Astrocyte of the cerebellum (primary cell): Measurements from ENCODE around the gene ALG12.

Experiments
- DNase-seq: peaks from one replicate; pipeline ENCODE4 v3.0.0-alpha.2; 2011; ENCODE audit warnings: low read depth
- H3K4me3 ChIP-seq: 2 replicates; pipeline ENCODE4 v1.5.1; 2011; ENCODE audit warnings: mild to moderate bottlenecking, low read depth, low read length, moderate library complexity
- in situ Hi-C: cut with HindIII; loops from 2 replicates; pipeline ENCODE4 v1.10.0; 2017; ENCODE audit warnings: low sequenced_read_pairs
- TF ChIP-seq, protein P1 (sequence below): IDR thresholded peaks from 2 replicates; pipeline ENCODE4 v1.5.1; 2012; ENCODE audit warnings: low read length, low read depth, moderate library complexity, mild to moderate bottlenecking; ENCODE audit errors: missing control alignments

Gene ALG12

DNA sequence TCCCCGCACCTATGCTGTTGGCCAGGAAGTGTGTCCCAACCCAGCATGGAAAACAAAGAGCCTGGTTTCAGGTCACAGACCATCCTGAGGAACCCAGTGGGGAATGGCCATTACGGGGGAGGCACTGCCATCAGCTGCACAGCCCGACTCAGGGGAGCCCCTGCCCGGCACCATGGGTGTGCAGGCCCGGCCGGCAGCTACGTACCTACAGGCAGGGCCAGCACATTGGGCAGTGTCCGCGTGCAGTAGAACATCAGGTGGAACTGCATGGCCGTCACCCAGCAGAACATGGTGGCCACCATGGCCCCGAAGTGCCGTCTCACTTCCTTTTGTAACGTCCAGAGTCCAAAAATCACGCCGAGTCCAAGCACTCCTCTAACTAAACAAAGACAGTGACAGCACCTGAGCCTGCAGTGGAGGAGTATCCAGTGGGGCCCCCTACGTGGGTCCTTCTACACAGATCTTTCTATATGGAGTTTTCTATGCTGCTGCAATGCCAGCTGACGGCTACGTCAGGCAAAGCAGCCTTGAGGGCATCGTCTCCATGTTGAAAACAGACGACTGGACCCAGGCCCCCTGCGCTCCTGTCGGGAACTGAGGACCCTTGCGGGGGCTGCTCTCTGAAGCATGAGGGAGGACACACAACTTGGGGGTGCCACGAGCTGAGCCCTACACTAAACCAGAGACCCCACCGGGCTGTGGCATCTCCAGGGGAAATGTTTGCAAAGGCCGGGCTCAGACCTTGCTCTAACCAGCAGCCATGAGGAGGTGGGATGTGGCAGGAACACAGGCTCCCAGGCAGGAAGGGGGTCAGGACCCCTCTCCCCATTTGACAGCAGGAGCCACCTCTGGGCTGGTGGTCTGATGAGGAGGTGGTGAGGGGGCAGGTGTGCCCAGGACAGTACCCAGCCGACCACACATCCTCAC is 7.7 kb downstream of the ALG12 start:
- in situ Hi-C loops: loop anchor here (25.0 kb wide), 1 partner anchor 123 kb away; no protein-coding TSS in a partner anchor
- no peak overlapping the region for H3K4me3 ChIP-seq
- TF ChIP-seq, protein P1, sequence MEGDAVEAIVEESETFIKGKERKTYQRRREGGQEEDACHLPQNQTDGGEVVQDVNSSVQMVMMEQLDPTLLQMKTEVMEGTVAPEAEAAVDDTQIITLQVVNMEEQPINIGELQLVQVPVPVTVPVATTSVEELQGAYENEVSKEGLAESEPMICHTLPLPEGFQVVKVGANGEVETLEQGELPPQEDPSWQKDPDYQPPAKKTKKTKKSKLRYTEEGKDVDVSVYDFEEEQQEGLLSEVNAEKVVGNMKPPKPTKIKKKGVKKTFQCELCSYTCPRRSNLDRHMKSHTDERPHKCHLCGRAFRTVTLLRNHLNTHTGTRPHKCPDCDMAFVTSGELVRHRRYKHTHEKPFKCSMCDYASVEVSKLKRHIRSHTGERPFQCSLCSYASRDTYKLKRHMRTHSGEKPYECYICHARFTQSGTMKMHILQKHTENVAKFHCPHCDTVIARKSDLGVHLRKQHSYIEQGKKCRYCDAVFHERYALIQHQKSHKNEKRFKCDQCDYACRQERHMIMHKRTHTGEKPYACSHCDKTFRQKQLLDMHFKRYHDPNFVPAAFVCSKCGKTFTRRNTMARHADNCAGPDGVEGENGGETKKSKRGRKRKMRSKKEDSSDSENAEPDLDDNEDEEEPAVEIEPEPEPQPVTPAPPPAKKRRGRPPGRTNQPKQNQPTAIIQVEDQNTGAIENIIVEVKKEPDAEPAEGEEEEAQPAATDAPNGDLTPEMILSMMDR: no peak

DNA sequence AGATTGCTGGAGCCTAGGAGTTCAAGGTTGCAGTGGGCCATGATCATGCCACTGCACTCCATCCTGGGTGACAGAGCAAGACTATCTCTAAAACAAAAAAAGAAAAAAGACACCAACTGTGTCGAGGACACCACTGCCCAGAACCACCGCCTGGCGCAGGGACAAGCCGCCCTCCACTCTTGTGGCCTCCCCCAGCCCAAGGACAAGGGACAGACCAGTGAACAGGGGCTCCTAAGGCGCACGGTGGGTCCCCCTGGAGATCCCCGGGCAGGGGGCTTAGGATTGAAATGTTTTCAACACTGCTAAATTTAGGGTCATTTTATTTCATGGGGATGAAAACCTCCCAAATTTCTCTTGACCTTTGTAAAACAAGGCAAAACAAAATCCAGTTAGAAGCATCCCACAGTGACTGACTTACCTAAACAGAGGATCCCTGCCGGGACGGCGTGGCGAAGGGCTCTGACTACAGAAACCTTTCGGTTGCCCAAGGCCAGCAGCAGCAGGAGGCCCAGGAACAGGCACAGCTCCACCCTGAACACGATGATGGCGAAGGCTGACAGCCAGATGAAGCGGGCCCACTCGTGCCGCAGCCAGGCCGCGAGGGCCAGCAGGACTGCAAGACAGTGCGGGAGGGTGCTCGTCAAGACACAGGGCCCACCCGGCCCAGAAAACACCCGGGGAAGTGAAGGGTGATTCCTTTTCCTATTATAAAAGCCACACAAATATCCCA is 8.6 kb downstream of the ALG12 start:
- no peak overlapping the region for H3K4me3 ChIP-seq
- no peak for DNase-seq
- in situ Hi-C loops: loop anchor here (25.0 kb wide), 1 partner anchor 122 kb away; no protein-coding TSS in a partner anchor
- TF ChIP-seq, protein P1: no peak

More for the DNA sequence above, 7.7 kb downstream of the ALG12 start:
- DNase-seq: no peak

DNA sequence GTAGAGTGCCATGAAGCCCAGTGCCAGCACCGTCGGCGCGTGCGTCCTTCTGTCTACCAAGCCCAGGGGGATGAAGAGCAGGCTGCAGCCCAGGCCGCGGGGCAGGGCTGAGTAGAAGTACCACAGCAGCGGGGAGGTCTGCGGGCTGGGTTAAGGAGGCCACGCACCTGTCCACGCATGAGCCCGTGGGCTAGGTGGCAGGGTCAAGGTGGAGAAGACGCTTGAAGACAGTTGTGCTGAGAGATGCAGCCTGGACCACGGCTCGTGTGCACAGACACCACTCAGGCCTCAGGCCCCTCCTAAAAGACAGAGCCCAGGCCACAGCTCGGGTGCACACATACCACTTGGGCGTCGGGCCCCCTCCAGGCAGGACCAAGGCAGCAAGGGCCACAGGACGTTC is 10.4 kb downstream of the ALG12 start:
- TF ChIP-seq, protein P1: no peak
- H3K4me3 ChIP-seq: no peak overlapping the region
- no peak for DNase-seq
- in situ Hi-C loops: loop anchor here (25.0 kb wide), 1 partner anchor 121 kb away; no protein-coding TSS in a partner anchor

DNA sequence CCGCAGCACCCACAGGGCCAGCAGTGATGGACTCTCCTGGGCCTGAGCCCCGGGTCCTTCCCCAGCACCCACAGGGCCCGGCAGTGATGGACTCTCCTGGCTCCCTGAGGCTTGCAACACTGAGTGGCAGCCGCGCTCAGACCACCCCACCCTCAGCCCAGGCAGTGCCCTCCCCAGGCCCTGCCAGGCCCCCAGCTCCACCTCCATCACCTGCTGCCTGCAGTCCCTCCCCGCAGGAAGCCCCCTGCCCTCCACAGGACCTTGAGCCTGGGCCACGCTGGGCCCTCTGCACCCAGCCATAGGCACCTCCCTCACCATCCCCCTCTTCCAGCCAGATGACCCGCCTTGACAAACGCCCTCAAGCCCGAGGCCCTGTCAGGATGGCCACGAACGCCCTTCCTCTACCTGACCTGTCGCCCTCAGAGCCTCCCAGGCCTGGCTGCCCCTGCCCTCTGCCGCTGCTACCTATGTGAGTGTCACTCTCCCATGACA is 11.4 kb downstream of the ALG12 start:
- no peak for DNase-seq
- H3K4me3 ChIP-seq: no peak overlapping the region
- TF ChIP-seq, protein P1: no peak
- in situ Hi-C loops: loop anchor here (25.0 kb wide), 1 partner anchor 120 kb away; no protein-coding TSS in a partner anchor

DNA sequence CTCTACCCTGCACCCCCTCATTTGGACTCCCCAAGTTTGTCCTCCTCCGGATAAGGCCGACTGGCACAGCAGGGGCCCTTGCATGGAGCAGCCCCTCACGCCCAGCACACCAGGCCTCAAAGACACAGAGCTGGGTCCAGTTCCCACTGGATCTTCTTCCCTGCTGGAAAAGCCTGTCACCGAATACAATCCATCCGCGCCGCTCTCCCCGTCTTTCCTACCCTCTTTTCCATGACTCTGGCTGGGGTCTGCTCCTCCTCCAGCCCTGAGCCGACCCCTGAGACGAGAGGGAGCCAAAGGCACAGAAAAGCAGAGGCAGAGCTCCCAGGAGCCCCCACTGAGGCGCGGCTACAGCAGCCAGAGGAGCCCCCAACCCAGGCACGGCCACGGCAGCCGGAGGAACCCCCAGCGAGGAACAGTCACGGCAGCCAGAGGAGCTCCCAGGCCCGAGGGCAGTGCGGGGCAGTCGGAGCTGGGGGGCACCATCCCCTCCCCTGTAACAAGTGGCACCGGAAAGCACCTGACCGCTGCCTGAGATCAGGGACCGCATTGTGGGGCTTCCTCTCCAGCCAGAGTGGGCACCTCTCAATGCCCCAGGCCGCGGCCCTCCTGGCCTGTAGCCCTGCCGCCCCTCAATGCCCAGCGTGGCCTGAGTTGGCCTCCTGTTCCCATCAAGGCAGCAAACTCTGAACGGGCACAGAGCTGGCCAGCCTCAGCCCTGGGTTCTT is 12.0 kb downstream of the ALG12 start:
- H3K4me3 ChIP-seq: no peak overlapping the region
- TF ChIP-seq, protein P1: no peak
- in situ Hi-C loops: loop anchor here (25.0 kb wide), 1 partner anchor 119 kb away; no protein-coding TSS in a partner anchor
- no peak for DNase-seq
